ENCODE results near the gene AVPR2. TPM values are rescaled to one million over a fixed set of nuclear protein-coding genes. Genes with fewer than 3 reads are reported as not detected.

Gene AVPR2
- total RNA-seq, 1 donor from 2014 or later: not detected

DNA sequence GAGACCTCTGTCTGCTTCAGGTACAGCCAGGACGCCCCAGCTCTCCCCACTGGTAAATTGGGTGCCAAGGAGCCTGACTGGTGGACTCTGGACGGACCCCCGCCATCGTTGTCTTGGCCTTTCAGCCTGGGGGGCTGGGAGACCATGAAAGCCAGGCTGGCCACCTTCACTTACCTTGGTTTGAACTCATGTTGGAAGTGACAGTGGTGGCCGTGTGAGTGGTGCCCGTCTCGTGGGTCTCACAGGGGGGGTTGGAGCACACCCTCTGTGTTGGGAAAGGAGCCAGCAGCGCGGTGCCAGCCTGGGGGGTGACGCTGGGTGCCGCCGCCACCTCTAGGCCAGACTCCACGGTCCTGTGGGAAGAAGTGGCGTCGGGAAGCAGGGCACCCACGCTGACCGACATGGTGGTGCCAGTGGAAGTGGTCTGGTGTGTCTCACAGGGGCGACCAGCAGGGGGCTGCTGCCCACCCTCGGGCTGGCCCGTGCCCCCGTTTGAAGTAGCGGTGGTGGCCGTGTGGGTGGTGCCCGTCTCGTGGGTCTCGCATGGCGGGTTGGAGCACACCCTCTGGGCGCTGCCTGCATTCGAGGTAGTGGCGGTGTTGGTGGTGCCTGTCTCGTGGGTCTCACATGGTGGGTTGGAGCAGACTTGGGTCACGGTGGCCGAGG is 49.6 kb downstream of the AVPR2 start:
- H3K27ac Mint-ChIP-seq: no peak overlapping the region
- TF ChIP-seq, protein P1, sequence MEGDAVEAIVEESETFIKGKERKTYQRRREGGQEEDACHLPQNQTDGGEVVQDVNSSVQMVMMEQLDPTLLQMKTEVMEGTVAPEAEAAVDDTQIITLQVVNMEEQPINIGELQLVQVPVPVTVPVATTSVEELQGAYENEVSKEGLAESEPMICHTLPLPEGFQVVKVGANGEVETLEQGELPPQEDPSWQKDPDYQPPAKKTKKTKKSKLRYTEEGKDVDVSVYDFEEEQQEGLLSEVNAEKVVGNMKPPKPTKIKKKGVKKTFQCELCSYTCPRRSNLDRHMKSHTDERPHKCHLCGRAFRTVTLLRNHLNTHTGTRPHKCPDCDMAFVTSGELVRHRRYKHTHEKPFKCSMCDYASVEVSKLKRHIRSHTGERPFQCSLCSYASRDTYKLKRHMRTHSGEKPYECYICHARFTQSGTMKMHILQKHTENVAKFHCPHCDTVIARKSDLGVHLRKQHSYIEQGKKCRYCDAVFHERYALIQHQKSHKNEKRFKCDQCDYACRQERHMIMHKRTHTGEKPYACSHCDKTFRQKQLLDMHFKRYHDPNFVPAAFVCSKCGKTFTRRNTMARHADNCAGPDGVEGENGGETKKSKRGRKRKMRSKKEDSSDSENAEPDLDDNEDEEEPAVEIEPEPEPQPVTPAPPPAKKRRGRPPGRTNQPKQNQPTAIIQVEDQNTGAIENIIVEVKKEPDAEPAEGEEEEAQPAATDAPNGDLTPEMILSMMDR (IDR thresholded peaks at IDR 0.05; ENCODE audit: unreplicated experiment): peak; percentile 20
- H3K4me1 Mint-ChIP-seq (ENCODE audit: low read depth): no peaks in the 10 kb centered on the region
- no peak for DNase-seq (ENCODE audit: low spot score, unreplicated experiment)
- H3K9me3 Mint-ChIP-seq (ENCODE audit: low read depth): no peaks in the 10 kb centered on the region
- H3K27me3 Mint-ChIP-seq: no peaks in the 10 kb centered on the region
- H3K4me3 Mint-ChIP-seq (ENCODE audit: low read depth): no peak overlapping the region
- H3K36me3 Mint-ChIP-seq (ENCODE audit: insufficient read depth): peaks cover 31% of the 10 kb centered on the region

- DNase-seq (ENCODE audit: low spot score, unreplicated experiment): no peak
- Mint-ChIP-seq H3K4me1 (ENCODE audit: low read depth) (no peaks in the 10 kb centered on the region), H3K27me3 (no peaks in the 10 kb centered on the region), H3K9me3 (ENCODE audit: low read depth) (no peaks in the 10 kb centered on the region), H3K27ac (no peak overlapping the region), H3K36me3 (ENCODE audit: insufficient read depth) (peaks cover 28% of the 10 kb centered on the region), H3K4me3 (ENCODE audit: low read depth) (no peak overlapping the region)
- TF ChIP-seq, protein P1 (IDR thresholded peaks at IDR 0.05; ENCODE audit: unreplicated experiment): no peak
Observed at GRCh38 chrX:153954558-153955227, 50.2 kb downstream of the AVPR2 start.

GRCh38 chrX:153955228-153955732 is 50.8 kb downstream of the AVPR2 start:
- no peak for DNase-seq (ENCODE audit: low spot score, unreplicated experiment)
- Mint-ChIP-seq H3K36me3 (ENCODE audit: insufficient read depth) (peaks cover 28% of the 10 kb centered on the region), H3K9me3 (ENCODE audit: low read depth) (no peaks in the 10 kb centered on the region), H3K27ac (peak overlapping the region; percentile 45), H3K27me3 (no peaks in the 10 kb centered on the region), H3K4me3 (ENCODE audit: low read depth) (no peak overlapping the region), H3K4me1 (ENCODE audit: low read depth) (no peaks in the 10 kb centered on the region)
- TF ChIP-seq, protein P1 (IDR thresholded peaks at IDR 0.05; ENCODE audit: unreplicated experiment): no peak

DNA sequence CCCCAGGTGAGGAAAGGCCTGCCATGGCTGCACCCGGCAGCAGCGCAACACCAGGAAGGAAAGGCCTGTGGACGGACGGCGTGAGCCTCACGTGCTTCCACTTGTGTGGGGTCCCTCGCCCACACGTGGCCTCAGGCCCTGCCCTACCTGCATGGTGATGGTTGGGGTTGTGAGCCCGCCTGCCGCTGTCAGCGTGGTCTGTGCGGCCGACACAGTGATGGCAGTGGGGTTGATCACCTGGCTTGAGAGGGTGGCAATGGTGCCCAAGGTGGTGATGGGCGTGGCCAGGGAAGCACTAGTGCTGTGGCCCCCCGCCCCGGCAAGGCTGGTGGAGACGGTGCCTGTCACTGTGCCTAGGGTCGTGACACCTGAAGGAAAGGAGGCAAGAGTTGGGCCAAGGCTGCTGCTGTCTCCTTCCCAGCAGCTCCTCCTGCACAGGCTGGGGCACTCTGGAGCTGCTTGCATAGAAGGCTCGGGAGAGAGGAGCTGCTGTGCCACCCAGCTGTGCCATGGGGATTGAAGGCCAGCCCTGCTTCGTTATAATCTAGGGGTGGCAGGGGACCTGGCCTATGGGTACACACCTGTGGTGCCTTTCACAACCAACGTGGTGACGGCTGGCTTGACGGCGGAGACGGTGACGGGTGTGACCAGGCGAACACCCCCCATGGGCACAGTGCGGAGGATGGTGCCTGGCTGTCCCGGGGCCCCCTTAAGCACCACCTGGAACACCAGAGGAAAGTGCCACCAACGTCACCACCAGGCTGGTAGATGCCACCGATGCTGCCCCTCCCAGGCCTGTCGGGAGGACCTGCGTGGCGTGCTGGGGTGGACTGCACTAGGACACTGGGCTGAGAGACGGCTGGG is 51.8 kb downstream of the AVPR2 start:
- Mint-ChIP-seq H3K27me3 (no peaks in the 10 kb centered on the region), H3K9me3 (ENCODE audit: low read depth) (no peaks in the 10 kb centered on the region), H3K4me1 (ENCODE audit: low read depth) (no peaks in the 10 kb centered on the region), H3K27ac (no peak overlapping the region), H3K36me3 (ENCODE audit: insufficient read depth) (peaks cover 23% of the 10 kb centered on the region), H3K4me3 (ENCODE audit: low read depth) (no peak overlapping the region)
- TF ChIP-seq, protein P1 (IDR thresholded peaks at IDR 0.05; ENCODE audit: unreplicated experiment): no peak
- DNase-seq (ENCODE audit: low spot score, unreplicated experiment): no peak

Other genes starting within 250 kb of the AVPR2 start
- 5.4 and 6.1 TPM in 2 replicates for gene PNCK, start 230.9 kb upstream of the AVPR2 start, total RNA-seq
- 52.2 and 55.7 TPM in 2 replicates for gene SLC6A8, start 216.7 kb upstream of the AVPR2 start, total RNA-seq
- gene BCAP31, start 180.3 kb upstream of the AVPR2 start, total RNA-seq: 142 and 149 TPM in 2 replicates
- gene ABCD1, start 179.8 kb upstream of the AVPR2 start, total RNA-seq: 15.2 and 15.3 TPM in 2 replicates
- 0.98 and 1.1 TPM in 2 replicates for gene PLXNB3, start 140.4 kb upstream of the AVPR2 start, total RNA-seq
- not detected in 2 replicates for gene SRPK3, start 123.6 kb upstream of the AVPR2 start, total RNA-seq
- gene IDH3G, start 110.3 kb upstream of the AVPR2 start, total RNA-seq: 41.5 and 49.5 TPM in 2 replicates
- gene SSR4, start 110.0 kb upstream of the AVPR2 start, total RNA-seq: 243 and 248 TPM in 2 replicates
- gene PDZD4, start 74.1 kb upstream of the AVPR2 start, total RNA-seq: 4.5 and 4.8 TPM in 2 replicates
- 1.4 and 2.4 TPM in 2 replicates for gene L1CAM, start 18.5 kb upstream of the AVPR2 start, total RNA-seq
- 16.4 and 16.7 TPM in 2 replicates for gene ARHGAP4, start 21.6 kb downstream of the AVPR2 start, total RNA-seq
- 85.3 and 86.3 TPM in 2 replicates for gene NAA10, start 30.4 kb downstream of the AVPR2 start, total RNA-seq
- gene RENBP, start 40.0 kb downstream of the AVPR2 start, total RNA-seq: 2.5 and 3.3 TPM in 2 replicates
- gene HCFC1, start 67.1 kb downstream of the AVPR2 start, total RNA-seq: 105 and 121 TPM in 2 replicates
- 10.2 and 11.7 TPM in 2 replicates for gene TMEM187, start 68.1 kb downstream of the AVPR2 start, total RNA-seq
- 95.8 and 96.9 TPM in 2 replicates for gene IRAK1, start 115.2 kb downstream of the AVPR2 start, total RNA-seq
- 40.6 and 47.6 TPM in 2 replicates for gene MECP2, start 193.0 kb downstream of the AVPR2 start, total RNA-seq
- not detected in 2 replicates for gene OPN1LW, start 239.6 kb downstream of the AVPR2 start, total RNA-seq

Data from progenitor cell of endocrine pancreas (in vitro differentiated cells).